Testis (tissue), 2 donors: ENCODE measurements around the gene CAMKK2.

ENCODE experiments used
- CTCF ChIP-seq, 3 experiments: fragments of 450-650 bp in 2 of 3; fragments of 200-600 bp in 1 of 3; sonication (generic) in 1 of 3; IDR thresholded peaks; one replicate each; pipeline ENCODE4 v1.5.1; 2016 to 2019; ENCODE audit warnings: antibody characterized with exemption in 3 of 3, mild to moderate bottlenecking in 2 of 3, moderate library complexity in 1 of 3
- POLR2A ChIP-seq: fragments of 450-650 bp; IDR thresholded peaks from one replicate; pipeline ENCODE4 v1.6.1; 2017; ENCODE audit warnings: antibody characterized with exemption, mild to moderate bottlenecking, moderate library complexity

DNA sequence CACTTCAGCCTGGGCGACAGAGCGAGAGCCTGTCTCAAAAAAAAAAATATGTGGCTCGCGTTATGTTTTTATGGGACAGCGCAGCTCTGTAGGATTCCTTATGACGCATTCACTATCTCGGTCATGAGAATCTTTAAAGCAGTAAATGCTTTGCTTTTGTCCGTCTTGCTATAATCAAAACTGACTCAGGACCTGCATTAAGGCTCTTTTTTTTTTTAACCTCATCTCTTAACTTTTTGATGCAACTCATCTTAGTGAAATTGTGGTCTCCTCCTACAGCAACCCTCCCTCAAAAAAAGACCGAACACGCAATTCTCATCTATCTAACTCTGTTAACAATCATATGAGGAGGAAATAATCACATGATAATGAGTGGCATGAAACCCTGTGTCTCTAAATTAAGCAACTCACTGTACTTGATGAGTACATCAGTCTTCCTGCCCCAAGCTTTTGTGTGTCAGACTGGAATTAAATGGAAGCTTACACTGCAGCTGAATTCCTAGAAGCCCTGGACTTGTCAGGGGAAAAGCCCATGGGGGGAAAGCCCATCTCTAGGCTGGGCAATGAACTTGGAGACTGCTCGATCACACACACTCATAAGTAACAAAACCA is 82.2 kb downstream of the CAMKK2 start:
- TF ChIP-seq CTCF (IDR thresholded peaks at IDR 0.05) (no peak), POLR2A (no peak)
